Esophagus (tissue), 2 donors: ENCODE measurements around the gene CCDC177. TPM values are rescaled to one million over a fixed set of nuclear protein-coding genes. Genes with fewer than 3 reads are reported as not detected.

Source experiments
- H3K27ac ChIP-seq, 2 donors: one replicate each; pipeline ENCODE4 v1.5.1; 2013; ENCODE audit warnings: low read depth in 2 of 2, mild to moderate bottlenecking in 2 of 2, inconsistent platforms in 1 of 2, low read length in 1 of 2, moderate library complexity in 1 of 2
- H3K27me3 ChIP-seq, 2 donors: one replicate each; pipeline ENCODE4 v1.6.1; 2013; ENCODE audit warnings: low read length in 2 of 2, control low read depth in 1 of 2, mild to moderate bottlenecking in 1 of 2; ENCODE audit not compliant: insufficient read depth in 2 of 2, control insufficient read depth in 1 of 2
- H3K36me3 ChIP-seq, 2 donors: one replicate each; pipeline ENCODE4 v1.6.1; 2013; ENCODE audit warnings: low read length in 1 of 2; ENCODE audit not compliant: control insufficient read depth in 2 of 2, insufficient read depth in 2 of 2
- H3K4me1 ChIP-seq, 2 donors: one replicate each; pipeline ENCODE4 v1.6.1; 2013; ENCODE audit warnings: low read length in 1 of 2; ENCODE audit not compliant: control insufficient read depth in 2 of 2, insufficient read depth in 2 of 2
- H3K4me3 ChIP-seq, 2 donors: one replicate each; pipeline ENCODE4 v1.5.1; 2013; ENCODE audit warnings: low read length in 2 of 2, mild to moderate bottlenecking in 2 of 2, low read depth in 1 of 2, moderate library complexity in 1 of 2
- H3K9me3 ChIP-seq, 2 donors: one replicate each; pipeline ENCODE4 v1.6.1; 2013; ENCODE audit warnings: mild to moderate bottlenecking in 2 of 2, low read depth in 1 of 2, low read length in 1 of 2, moderate library complexity in 1 of 2; ENCODE audit not compliant: control insufficient read depth in 2 of 2, insufficient read depth in 1 of 2
- WGBS, 2 donors: extraction: QIAGEN DNeasy Blood & Tissue Kit; methylation state at CpG; one replicate each; pipeline ENCODE4 v1.1.7; 2013; 5-methylcytosine and 5-hydroxymethylcytosine counted together
- polyA plus RNA-seq, 2 donors: library from polyadenylated mRNA; stranded (reverse); fragments of 200-250 nt; gene quantifications; one replicate each; pipeline ENCODE4 v1.2.3, GENCODE V29; 2013
- donor health status: healthy with polysubstance abuse.
- donor health status: Bipolar disorder and iron deficiency.

Gene CCDC177
- polyA plus RNA-seq, 2 donors, result 0.01 to 0.04 TPM

DNA sequence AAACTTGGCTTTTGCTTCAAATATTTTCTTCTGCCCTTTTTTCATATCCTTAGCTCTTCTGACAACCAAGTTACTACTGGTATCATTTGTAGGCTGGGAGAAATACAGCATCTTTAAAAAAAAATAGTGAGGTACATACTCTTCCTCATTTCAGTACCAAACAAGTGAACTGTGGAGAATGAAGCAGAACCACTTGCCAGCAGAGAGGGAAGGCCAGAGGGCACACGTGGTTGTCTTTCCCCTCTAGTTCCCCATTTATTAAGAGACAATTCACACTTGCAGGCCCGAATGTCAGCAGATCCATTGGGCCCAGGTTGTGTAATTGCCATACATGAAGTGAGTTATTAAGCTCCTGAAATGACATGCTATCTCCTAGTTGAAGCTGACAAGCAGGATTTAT is 39.9 kb upstream of the CCDC177 start:
- Histone ChIP-seq H3K27ac (peak overlapping the region; percentile 85 to 95), H3K4me3 (peak overlapping the region in 1 of 2 donors; percentile 87), H3K4me1 (peaks cover 0 to 8% of the 10 kb centered on the region in 2 donors), H3K27me3 (no peaks in the 10 kb centered on the region), H3K9me3 (no peaks in the 10 kb centered on the region), H3K36me3 (no peaks in the 10 kb centered on the region)
- WGBS, 2 donors, result 13 to 16% methylated on average over 2 of the region's 2 CpGs

DNA sequence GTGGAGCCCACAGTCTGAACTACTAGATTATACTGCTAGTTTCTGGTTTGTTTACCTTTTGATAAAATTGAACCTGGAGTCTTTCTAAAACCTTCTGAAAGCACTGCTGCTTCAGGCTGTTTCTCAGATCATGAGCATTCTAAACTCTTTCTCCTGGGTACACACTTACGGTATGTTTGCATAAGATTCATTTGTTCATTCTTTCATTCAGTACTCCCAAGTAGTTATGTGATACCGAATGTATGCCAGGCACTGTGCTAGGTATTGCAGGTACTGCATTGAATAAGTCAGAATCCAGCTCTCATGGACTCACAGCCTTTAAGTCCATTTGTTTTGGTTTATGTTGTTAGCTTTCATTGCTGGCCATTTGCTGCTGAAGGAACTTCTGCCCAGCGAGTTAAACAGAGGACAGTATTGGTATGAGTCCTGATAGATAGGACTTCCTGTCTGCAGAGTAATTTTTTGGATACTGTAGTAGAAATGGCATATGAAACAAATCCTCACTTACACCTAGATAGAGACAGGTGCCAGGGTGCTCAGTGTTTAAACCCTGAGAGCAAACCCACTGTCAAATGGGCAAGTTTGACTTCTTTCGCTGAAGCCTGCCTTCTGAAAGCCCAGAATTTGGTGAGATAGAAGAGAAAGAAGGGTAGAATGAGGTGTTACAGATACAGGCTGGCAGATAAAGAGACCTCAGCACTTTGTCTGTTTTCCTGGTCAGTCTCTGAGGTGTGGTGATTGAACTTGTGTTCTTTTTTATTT is 38.8 kb upstream of the CCDC177 start:
- Histone ChIP-seq H3K4me3 (peak overlapping the region; percentile 8 to 87), H3K27me3 (no peaks in the 10 kb centered on the region), H3K9me3 (no peaks in the 10 kb centered on the region), H3K36me3 (no peaks in the 10 kb centered on the region), H3K4me1 (peaks cover 0 to 8% of the 10 kb centered on the region in 2 donors), H3K27ac (peak overlapping the region; percentile 11 to 67)
- 25 to 39% methylated on average over 4 of the region's 4 CpGs for WGBS, 2 donors

DNA sequence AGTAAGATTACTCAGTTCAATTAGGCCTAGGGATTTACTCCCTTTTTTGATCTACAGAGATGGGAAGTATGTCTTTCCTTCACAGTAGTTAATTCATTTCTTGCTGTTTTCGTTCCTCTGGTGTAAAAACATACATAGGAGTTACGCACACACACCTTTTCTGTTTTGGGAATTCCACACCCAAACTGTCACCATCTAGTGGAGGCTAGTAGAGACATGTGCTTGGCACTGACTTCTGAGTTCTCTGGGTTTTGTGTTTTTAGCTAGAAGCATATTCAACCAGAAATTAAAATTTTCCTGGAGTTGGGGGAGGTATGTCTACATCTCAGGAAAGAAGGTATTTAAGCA is 38.1 kb upstream of the CCDC177 start:
- no peaks in the 10 kb centered on the region for H3K27me3 ChIP-seq
- peak overlapping the region; percentile 97 to 98 for H3K27ac ChIP-seq
- H3K4me3 ChIP-seq, result peak overlapping the region; percentile 86 to 87
- no peaks in the 10 kb centered on the region for H3K9me3 ChIP-seq
- 6 to 9% methylated on average over 2 of the region's 2 CpGs for WGBS, 2 donors
- H3K36me3 ChIP-seq, result no peaks in the 10 kb centered on the region
- peaks cover 0 to 8% of the 10 kb centered on the region in 2 donors for H3K4me1 ChIP-seq

DNA sequence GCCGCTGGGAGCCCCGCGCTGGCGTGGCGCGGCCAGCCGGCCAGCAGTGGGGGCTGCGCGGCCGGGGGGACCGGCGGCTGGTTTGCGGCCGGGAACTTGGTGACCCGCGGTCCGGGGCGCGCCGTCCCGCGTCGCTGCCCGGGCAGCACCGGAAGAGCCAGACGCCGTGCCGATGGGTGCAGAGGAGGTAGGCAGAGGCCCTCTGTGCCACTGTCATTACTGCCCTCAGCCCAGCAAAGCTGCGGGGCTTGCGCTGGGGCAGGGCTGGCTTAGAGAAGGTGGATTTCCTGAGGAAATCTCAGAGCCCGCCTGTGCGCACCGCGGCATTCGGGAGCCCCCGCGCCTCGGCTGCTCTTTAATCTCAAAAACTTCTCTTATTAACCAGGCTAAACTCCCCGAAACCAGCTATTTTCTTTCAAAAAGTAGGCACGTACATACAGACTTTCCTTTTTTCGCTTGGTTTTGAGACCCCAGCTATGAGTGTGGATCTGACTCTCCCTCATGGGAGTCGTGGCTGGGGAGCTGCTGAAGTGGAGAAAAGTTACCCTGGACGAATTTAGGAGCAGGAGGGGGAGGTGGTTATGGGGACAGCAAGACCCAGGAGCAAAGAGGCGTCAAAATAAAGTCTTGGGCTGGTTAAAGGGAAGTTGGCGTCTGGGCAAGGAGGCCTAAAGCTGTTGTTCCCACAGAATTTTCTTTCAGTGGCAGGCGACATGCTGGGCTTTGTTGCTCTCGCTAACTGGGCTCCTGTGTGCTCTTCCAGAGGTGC is 37.5 kb upstream of the CCDC177 start:
- Histone ChIP-seq H3K9me3 (no peaks in the 10 kb centered on the region), H3K27me3 (no peaks in the 10 kb centered on the region), H3K4me1 (peaks cover 0 to 8% of the 10 kb centered on the region in 2 donors), H3K36me3 (no peaks in the 10 kb centered on the region), H3K4me3 (peak overlapping the region; percentile 86 to 87), H3K27ac (peak overlapping the region; percentile 97 to 98)
- WGBS, 2 donors, result 0 to 1% methylated on average over 47 of the region's 47 CpGs

DNA sequence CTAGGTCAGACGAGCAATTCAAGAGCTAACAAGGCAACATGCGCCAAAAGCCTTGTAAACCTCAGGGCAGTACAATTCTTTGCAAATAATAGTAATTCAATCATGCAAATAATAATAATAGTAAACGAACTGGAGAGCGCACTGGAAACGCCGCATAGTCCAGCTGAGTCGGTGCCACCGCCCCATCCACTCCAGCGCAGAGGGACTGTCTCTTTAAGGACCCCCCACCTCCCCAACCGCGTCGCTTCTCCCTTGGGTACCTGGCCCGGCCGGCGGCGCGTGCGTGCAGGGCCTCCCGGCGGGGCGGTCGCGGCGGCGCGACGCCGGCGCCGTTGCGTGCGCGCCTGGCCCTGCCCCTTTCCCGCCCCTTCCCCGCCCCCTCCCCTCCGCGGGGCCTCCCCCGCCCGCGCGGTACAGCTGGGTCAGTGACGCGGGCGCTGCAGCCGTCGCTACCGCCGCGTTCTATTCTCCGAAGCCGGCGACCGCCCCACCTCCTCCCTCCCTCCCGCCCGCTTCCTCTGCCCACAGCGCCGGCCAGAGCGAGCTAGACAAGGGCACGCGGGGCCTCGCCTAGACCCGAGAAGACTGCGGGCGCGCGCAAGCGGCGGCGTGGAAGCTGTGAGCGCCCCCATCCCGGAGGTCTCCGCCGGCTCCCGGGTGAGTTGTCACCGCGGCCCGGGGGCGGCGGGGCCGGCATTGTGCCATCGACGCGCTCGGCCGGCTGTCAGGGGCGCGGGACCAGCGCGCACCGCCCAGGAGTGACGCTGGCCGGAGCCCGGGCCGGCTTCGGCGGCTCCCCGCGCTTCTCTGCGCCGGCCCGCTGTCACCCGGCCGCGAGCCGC is 36.7 kb upstream of the CCDC177 start, which contains the start of gene SUSD6:
SUSD6 (plus strand) TSS at position 425 of the 842 bp plus-strand sequence. CDS start 46,997 bp downstream, outside the sequence.
- Histone ChIP-seq H3K27me3 (no peaks in the 10 kb centered on the region), H3K27ac (peak within 1 kb of the TSS; percentile 97 to 98), H3K9me3 (no peaks in the 10 kb centered on the region), H3K4me3 (peak within 1 kb of the TSS; percentile 86 to 87), H3K36me3 (no peaks in the 10 kb centered on the region), H3K4me1 (peaks cover 0 to 8% of the 10 kb centered on the region in 2 donors)
- 0 to 1% methylated on average over 87 to 105 of the region's 105 CpGs for WGBS, 2 donors

DNA sequence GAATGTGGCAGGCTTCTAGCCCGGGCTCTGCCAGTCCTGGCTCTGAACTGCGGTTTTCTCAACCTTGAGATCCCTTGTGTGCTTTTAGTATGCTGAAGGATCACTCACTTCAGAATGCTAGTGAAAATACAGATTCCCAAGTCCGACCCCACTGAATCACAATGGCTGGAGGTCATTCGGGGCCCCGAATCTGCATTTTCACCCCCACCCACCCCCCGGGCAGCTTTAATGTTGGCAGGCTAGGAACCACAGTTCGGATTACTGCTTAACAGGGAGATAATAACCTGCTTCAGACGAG is 36.2 kb upstream of the CCDC177 start:
- H3K9me3 ChIP-seq, result no peaks in the 10 kb centered on the region
- H3K4me3 ChIP-seq, result peak overlapping the region; percentile 43 to 87
- peaks cover 0 to 8% of the 10 kb centered on the region in 2 donors for H3K4me1 ChIP-seq
- H3K36me3 ChIP-seq, result no peaks in the 10 kb centered on the region
- H3K27me3 ChIP-seq, result no peaks in the 10 kb centered on the region
- WGBS, 2 donors, result 9 to 11% methylated on average over 8 of the region's 8 CpGs
- H3K27ac ChIP-seq, result peak overlapping the region; percentile 83 to 89

DNA sequence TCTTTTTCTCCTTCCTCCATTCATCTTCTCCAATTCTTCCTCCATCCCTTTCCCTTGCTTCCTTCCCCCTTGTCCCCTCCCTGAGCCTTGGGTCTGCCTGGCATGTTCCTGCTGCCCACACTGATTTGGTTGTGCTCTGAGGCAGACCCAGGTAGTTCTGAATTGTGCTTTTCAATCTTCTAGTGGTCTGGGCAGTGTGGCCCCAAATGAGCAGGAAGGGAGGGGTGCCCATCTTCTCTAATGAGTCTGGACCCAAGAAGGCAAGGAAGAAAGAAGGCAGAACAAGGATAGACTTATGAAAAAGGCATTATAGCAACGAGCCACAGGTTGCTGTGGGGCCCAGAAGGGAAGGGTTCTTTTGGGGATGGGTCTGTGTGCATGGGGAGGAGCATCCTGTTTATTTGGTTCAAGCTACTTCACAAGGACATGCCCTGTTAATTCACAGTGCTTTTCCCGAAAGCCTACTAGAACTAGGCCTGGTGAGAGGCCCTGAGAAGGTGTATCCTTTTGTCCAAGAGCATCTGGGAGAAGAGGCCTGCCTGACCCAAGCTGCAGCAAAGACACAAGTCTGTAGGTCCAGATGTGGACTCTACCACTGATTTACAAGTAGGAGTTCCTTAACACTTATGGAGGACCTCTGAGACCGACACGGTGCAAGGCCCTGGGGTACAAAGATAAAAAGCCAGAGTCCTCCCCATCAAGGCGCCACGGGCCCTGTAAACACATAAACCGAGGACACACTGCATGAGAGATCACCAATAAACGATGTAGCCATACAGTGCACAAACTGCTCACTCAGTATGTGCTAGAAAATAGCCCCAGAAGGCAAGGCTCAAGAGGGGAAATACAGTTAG is 35.6 kb upstream of the CCDC177 start:
- Histone ChIP-seq H3K27me3 (no peaks in the 10 kb centered on the region), H3K4me3 (peak overlapping the region in 1 of 2 donors; percentile 87), H3K27ac (peak overlapping the region; percentile 83 to 89), H3K9me3 (no peaks in the 10 kb centered on the region), H3K36me3 (no peaks in the 10 kb centered on the region), H3K4me1 (peaks cover 0 to 5% of the 10 kb centered on the region in 2 donors)
- WGBS, 2 donors, result 45 to 53% methylated on average over 8 of the region's 8 CpGs

DNA sequence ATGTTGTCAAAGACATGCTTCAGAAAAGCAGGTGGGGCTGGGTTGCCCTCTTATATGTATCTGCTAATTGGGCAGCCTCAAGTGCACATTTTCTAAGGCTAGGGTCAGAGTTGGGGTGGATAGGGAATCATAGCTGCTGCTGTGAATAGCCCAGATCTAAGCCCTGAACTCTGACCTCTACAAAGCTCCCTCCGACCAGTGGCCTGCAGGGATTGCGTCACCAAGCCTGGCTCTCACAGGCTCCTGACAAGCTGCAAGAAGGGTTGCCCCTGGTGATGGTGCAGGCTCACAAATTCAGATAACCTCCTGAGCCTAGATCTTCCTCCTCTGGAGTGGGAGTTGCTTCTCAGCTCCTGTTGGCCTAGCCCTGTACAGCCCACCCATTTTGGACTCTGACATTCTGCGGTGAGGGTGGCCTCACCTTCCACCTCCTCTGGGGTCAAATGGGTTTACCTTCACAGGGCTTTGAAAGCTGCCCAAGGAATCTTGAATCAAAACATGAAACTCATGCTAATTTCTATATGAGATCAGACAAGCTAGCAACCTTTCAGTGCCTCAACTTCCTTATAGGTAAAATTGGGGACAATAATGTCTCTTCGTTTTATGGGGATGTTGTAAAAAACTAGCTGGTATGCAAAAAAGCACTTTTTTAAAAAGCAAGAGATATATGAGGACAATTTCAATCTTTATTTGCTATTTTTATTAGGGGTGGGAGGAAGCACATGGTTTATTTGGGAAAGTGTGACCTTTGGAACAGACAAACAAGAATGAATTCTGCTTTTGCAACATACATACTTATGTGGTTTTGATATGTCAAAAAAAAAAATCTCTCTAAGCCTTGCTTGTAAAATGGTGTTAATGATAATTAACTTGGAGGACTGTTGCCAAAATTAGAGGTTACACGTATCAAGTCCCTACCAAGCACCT is 31.9 kb upstream of the CCDC177 start:
- Histone ChIP-seq H3K4me1 (no peaks in the 10 kb centered on the region), H3K9me3 (no peaks in the 10 kb centered on the region), H3K27me3 (no peaks in the 10 kb centered on the region), H3K4me3 (no peak overlapping the region), H3K36me3 (no peaks in the 10 kb centered on the region), H3K27ac (no peak overlapping the region)
- WGBS, 2 donors, result 76 to 90% methylated on average over 5 of the region's 5 CpGs
